C4-2B (cell line): ENCODE data around the gene ZNF107.
"Not testable (repeated sequence)": the region's sequence is repeated elsewhere in the genome, so short reads cannot be mapped to it uniquely, and the experiment has no call there.

Source experiments
- H3K27ac ChIP-seq: fragments of 450-650 bp; 2 replicates; pipeline ENCODE4 v1.5.1; 2017
- CTCF ChIP-seq: fragments of 450-650 bp; conservative IDR thresholded peaks from 2 replicates; pipeline ENCODE4 v1.5.1; 2017; ENCODE audit warnings: mild to moderate bottlenecking
- ZFX ChIP-seq: fragments of 450-650 bp; IDR thresholded peaks from 2 replicates; pipeline ENCODE4 v1.6.1; 2017

The ZNF107 gene

GRCh38 chr7:64688988-64689387, 23.1 kb downstream of the ZNF107 start:
- TF ChIP-seq CTCF = no peak
- TF ChIP-seq ZFX = no peak
- H3K27ac ChIP-seq = no peak overlapping the region

GRCh38 chr7:64691831-64692230, 25.9 kb downstream of the ZNF107 start:
- H3K27ac ChIP-seq = no peak overlapping the region
- TF ChIP-seq CTCF = no peak
- no peak for TF ChIP-seq ZFX

- not testable (repeated sequence) for H3K27ac ChIP-seq
These were observed 31.9 kb downstream of the ZNF107 start for GRCh38 chr7:64697863-64698262.

- no peak for TF ChIP-seq ZFX
- no peak for TF ChIP-seq CTCF
- H3K27ac ChIP-seq = no peak overlapping the region
These were observed 40.8 kb downstream of the ZNF107 start for GRCh38 chr7:64706625-64707292.

- H3K27ac ChIP-seq = not testable (repeated sequence)
These were observed 52.0 kb downstream of the ZNF107 start for GRCh38 chr7:64717896-64718295.

GRCh38 chr7:64729089-64729848, 63.3 kb downstream of the ZNF107 start:
- TF ChIP-seq ZFX (no peak), CTCF (no peak)
- H3K27ac ChIP-seq = no peak overlapping the region

GRCh38 chr7:64733550-64734240, 67.8 kb downstream of the ZNF107 start:
- H3K27ac ChIP-seq = no peak overlapping the region
- TF ChIP-seq CTCF (no peak), ZFX (no peak)

- TF ChIP-seq CTCF = no peak
- TF ChIP-seq ZFX = no peak
These were observed 70.6 kb downstream of the ZNF107 start for GRCh38 chr7:64736575-64736974.

GRCh38 chr7:64738403-64738802, 72.5 kb downstream of the ZNF107 start:
- H3K27ac ChIP-seq = not testable (repeated sequence)

More at GRCh38 chr7:64736575-64736974, 70.6 kb downstream of the ZNF107 start:
- H3K27ac ChIP-seq = no peak overlapping the region

GRCh38 chr7:64738953-64739352, 73.0 kb downstream of the ZNF107 start:
- H3K27ac ChIP-seq = not testable (repeated sequence)
